ENCODE results near the gene TOP3B. TPM values are rescaled to one million over a fixed set of nuclear protein-coding genes. Genes with fewer than 3 reads are reported as not detected.
A peak's percentile ranks its signal among the peaks of the same experiment; 100 is the strongest.

The TOP3B gene
- polyA plus RNA-seq, 3 donors, result 9.0 to 31.9 (median 9.5) TPM

GRCh38 chr22:21947040-21948014, 35.3 kb downstream of the TOP3B start:
- peak in 1 of 3 donors; percentile 36 for DNase-seq

More at GRCh38 chr22:21947040-21948014, 35.3 kb downstream of the TOP3B start:
- Histone ChIP-seq H3K4me3 (replicated peaks in 1 of 3; ENCODE audit: low read depth in 2 of 3, low read length in 3 of 3) (no peak overlapping the region), H3K36me3 (replicated peaks in 1 of 2; ENCODE audit: control insufficient read depth in 1 of 2, insufficient read depth in 2 of 2, low read length in 2 of 2) (peaks cover 30 to 45% of the 10 kb centered on the region in 2 donors), H2AFZ (ENCODE audit: insufficient read depth, low read depth, low read length, poor library complexity, severe bottlenecking) (no peak overlapping the region), H3K4me1 (ENCODE audit: control insufficient read depth in 1 of 2, insufficient read depth in 2 of 2, low read length in 2 of 2) (peaks cover 71 to 81% of the 10 kb centered on the region in 2 donors), H3K9ac (ENCODE audit: insufficient read depth, low read length, poor library complexity, severe bottlenecking) (no peak overlapping the region), H4K20me1 (ENCODE audit: insufficient read depth, low read length) (peaks cover 8% of the 10 kb centered on the region), H3K9me3 (replicated peaks in 1 of 2; ENCODE audit: control insufficient read depth in 1 of 2, insufficient read depth in 1 of 2, low read length in 2 of 2) (no peaks in the 10 kb centered on the region), H3K4me2 (replicated peaks; ENCODE audit: extremely low read depth, low read length, poor library complexity, severe bottlenecking) (no peak overlapping the region), H3K27ac (ENCODE audit: low read depth in 1 of 2, low read length in 2 of 2) (peak overlapping the region in 1 of 2 donors; percentile 18), H3K79me2 (ENCODE audit: insufficient read depth, low read length) (peaks cover 81% of the 10 kb centered on the region), H3K27me3 (ENCODE audit: control insufficient read depth in 2 of 2, insufficient read depth in 2 of 2, low read length in 2 of 2) (no peaks in the 10 kb centered on the region)
- 71% methylated on average over 8 of the region's 16 CpGs for WGBS (ENCODE audit: insufficient coverage)
- H3K9me3 Mint-ChIP-seq, result peaks cover 0 to 3% (median 0%) of the 10 kb centered on the region in 7 donors
- H3K27me3 Mint-ChIP-seq (ENCODE audit: low read depth in 3 of 3), result peaks cover 0 to 4% (median 0%) of the 10 kb centered on the region in 3 donors
- H3K36me3 Mint-ChIP-seq, result peaks cover 59 to 77% of the 10 kb centered on the region in 2 donors
- H3K4me1 Mint-ChIP-seq, result peaks cover 70% of the 10 kb centered on the region
- no peak overlapping the region for H3K4me3 Mint-ChIP-seq
- intact Hi-C loops (cut with micrococcal nuclease), result no loop called here
- H3K27ac Mint-ChIP-seq, result peak overlapping the region in 4 of 7 donors; percentile 52 to 70 (median 70)
- TF ChIP-seq CTCF (IDR thresholded peaks at IDR 0.05), result peak; percentile 50
